ENCODE results near the gene ATAD3B. TPM values are rescaled to one million over a fixed set of nuclear protein-coding genes. Genes with fewer than 3 reads are reported as not detected.

The ATAD3B gene
- total and polyA plus RNA-seq, 2 of the 13 experiments (the other 11 are each of a cell fraction or from before 2014, with no cell fraction given): 9.6 to 31.1 TPM

GRCh38 chr1:1437904-1438376 is 33.6 kb upstream of the ATAD3B start (continued):
- TF ChIP-seq SNAPC5 (CRISPR knock-in tag; IDR thresholded peaks at IDR 0.05; ENCODE audit: borderline replicate concordance): no peak
- no peak for TF ChIP-seq ZBTB49 (CRISPR knock-in tag; IDR thresholded peaks at IDR 0.05; ENCODE audit: borderline replicate concordance)
- TF ChIP-seq ZNF10 (CRISPR knock-in tag; IDR thresholded peaks at IDR 0.05; ENCODE audit: borderline replicate concordance, low read depth): no peak
- no peak for TF ChIP-seq TRIM24 (CRISPR knock-in tag; IDR thresholded peaks at IDR 0.05)
- TF ChIP-seq ISX (CRISPR knock-in tag; conservative IDR thresholded peaks at IDR 0.05): no peak
- peak; percentile 81; the same call in 1 of the 2 replicates for TF ChIP-seq RXRA (CRISPR knock-in tag; IDR thresholded peaks at IDR 0.05)
- TF ChIP-seq NFKB2 (CRISPR knock-in tag; IDR thresholded peaks at IDR 0.05; ENCODE audit: borderline replicate concordance): no peak
- no peak for TF ChIP-seq CC2D1A (CRISPR knock-in tag; IDR thresholded peaks at IDR 0.05)
- peak; percentile 48; the same call in 1 of the 2 replicates for TF ChIP-seq ZNF124 (CRISPR knock-in tag; IDR thresholded peaks at IDR 0.05)
- no peak for TF ChIP-seq E2F2 (CRISPR knock-in tag; IDR thresholded peaks at IDR 0.05; ENCODE audit: borderline replicate concordance)
- TF ChIP-seq POLR2A (IDR thresholded peaks at IDR 0.05; ENCODE audit: insufficient read depth in 1 of 2, low read depth in 2 of 2, low read length in 2 of 2): peak in 1 of 2 experiments; percentile 82; a peak in 2 of 4 replicates
- 0 out of 2 replicates have a peak, but pooled peaks have one; percentile 15 for TF ChIP-seq CEBPG (CRISPR knock-in tag; IDR thresholded peaks at IDR 0.05)
- 0 out of 2 replicates have a peak, but pooled peaks have one; percentile 25 for TF ChIP-seq ZNF503 (CRISPR knock-in tag; IDR thresholded peaks at IDR 0.05)
- TF ChIP-seq ZNF317 (CRISPR knock-in tag; IDR thresholded peaks at IDR 0.05): no peak
- TF ChIP-seq SRSF1 (optimal IDR thresholded peaks at IDR 0.05; ENCODE audit: low read depth, low read length): peak; percentile 30
- TF ChIP-seq ARID2 (CRISPR knock-in tag; IDR thresholded peaks at IDR 0.05; ENCODE audit: borderline replicate concordance): no peak
- TF ChIP-seq HDAC2 (CRISPR knock-in tag; IDR thresholded peaks at IDR 0.05): peak; percentile 36; the same call in 1 of the 2 replicates
- no peak for TF ChIP-seq MTF1 (CRISPR knock-in tag; IDR thresholded peaks at IDR 0.05)
- peak; percentile 86 for TF ChIP-seq TAF1 (CRISPR knock-in tag; IDR thresholded peaks at IDR 0.05)
- no peak for TF ChIP-seq PITX1 (CRISPR knock-in tag; IDR thresholded peaks at IDR 0.05)
- TF ChIP-seq ZNF432 (CRISPR knock-in tag; IDR thresholded peaks at IDR 0.05; ENCODE audit: borderline replicate concordance): no peak
- TF ChIP-seq ZNF12 (CRISPR knock-in tag; IDR thresholded peaks at IDR 0.05): no peak
- 0 out of 2 replicates have a peak, but pooled peaks have one; percentile 11 for TF ChIP-seq ZNF235 (CRISPR knock-in tag; IDR thresholded peaks at IDR 0.05; ENCODE audit: borderline replicate concordance)
- TF ChIP-seq PRMT3 (CRISPR knock-in tag; IDR thresholded peaks at IDR 0.05; ENCODE audit: borderline replicate concordance, low read depth): 0 out of 2 replicates have a peak, but pooled peaks have one; percentile 20
- TF ChIP-seq GABPA (IDR thresholded peaks at IDR 0.05; ENCODE audit: low read depth, low read length): no peak
- TF ChIP-seq GABPA (CRISPR knock-in tag; IDR thresholded peaks at IDR 0.05; ENCODE audit: low read depth): peak; percentile 86
- no peak for TF ChIP-seq ZSCAN21 (CRISPR knock-in tag; IDR thresholded peaks at IDR 0.05; ENCODE audit: borderline replicate concordance)
